ENCODE data around the gene GLRX5. TPM values are rescaled to one million over a fixed set of nuclear protein-coding genes. Genes with fewer than 3 reads are reported as not detected.

GLRX5 gene
- total RNA-seq, 1 experiment from 2014 or later, result 68.8 TPM

- intact Hi-C loops (cut with micrococcal nuclease; ENCODE audit: unreplicated experiment), result no loop called here
- no TSS peak for BruUV-seq (replicated peaks)
Measured at GRCh38 chr14:95541346-95541745, 6.5 kb downstream of the GLRX5 start.

GRCh38 chr14:95541932-95542930, 7.4 kb downstream of the GLRX5 start:
- no peak for TF ChIP-seq EZH2 (IDR thresholded peaks at IDR 0.05; ENCODE audit: borderline replicate concordance, low read depth, low read length, poor library complexity, severe bottlenecking)
- TF ChIP-seq CTCF (conservative IDR thresholded peaks at IDR 0.05; ENCODE audit: low read depth, low read length), result no peak
- peaks cover 7% of the 10 kb centered on the region for H3K36me3 ChIP-seq (ENCODE audit: insufficient read depth, low read length, poor library complexity, severe bottlenecking)
- no peaks in the 10 kb centered on the region for H3K27me3 ChIP-seq (replicated peaks; ENCODE audit: insufficient read depth, low read depth, low read length, poor library complexity)
- no peaks in the 10 kb centered on the region for H3K9me3 ChIP-seq (ENCODE audit: low read depth, low read length, poor library complexity, severe bottlenecking)
- no peak overlapping the region for H3K4me3 ChIP-seq (ENCODE audit: low read depth, low read length, poor library complexity, severe bottlenecking)
- H3K27ac ChIP-seq (ENCODE audit: low read depth, low read length, poor library complexity, severe bottlenecking), result no peak overlapping the region
- BruUV-seq (replicated peaks), result no TSS peak
- intact Hi-C loops (cut with micrococcal nuclease; ENCODE audit: unreplicated experiment), result no loop called here
- H3K4me1 ChIP-seq (ENCODE audit: insufficient read depth, low read length, poor library complexity, severe bottlenecking), result no peaks in the 10 kb centered on the region
- DNase-seq (ENCODE audit: low spot score), result no peak
- ChIA-PET CTCF (interaction anchor here (0.7 kb wide), 1 partner anchor 15 kb away, joined by 3 read pairs; no protein-coding TSS in a partner anchor), POLR2A (ENCODE audit: low non-redundant PET) (no interaction called here)

More at GRCh38 chr14:95541346-95541745, 6.5 kb downstream of the GLRX5 start:
- H3K27ac ChIP-seq (ENCODE audit: low read depth, low read length, poor library complexity, severe bottlenecking), result no peak overlapping the region
- no peaks in the 10 kb centered on the region for H3K27me3 ChIP-seq (replicated peaks; ENCODE audit: insufficient read depth, low read depth, low read length, poor library complexity)
- ChIA-PET POLR2A (ENCODE audit: low non-redundant PET) (no interaction called here), CTCF (no interaction called here)
- no peak for DNase-seq (ENCODE audit: low spot score)
- H3K9me3 ChIP-seq (ENCODE audit: low read depth, low read length, poor library complexity, severe bottlenecking), result no peaks in the 10 kb centered on the region
- H3K4me3 ChIP-seq (ENCODE audit: low read depth, low read length, poor library complexity, severe bottlenecking), result no peak overlapping the region
- no peak for TF ChIP-seq EZH2 (IDR thresholded peaks at IDR 0.05; ENCODE audit: borderline replicate concordance, low read depth, low read length, poor library complexity, severe bottlenecking)
- TF ChIP-seq CTCF (conservative IDR thresholded peaks at IDR 0.05; ENCODE audit: low read depth, low read length), result no peak
- H3K4me1 ChIP-seq (ENCODE audit: insufficient read depth, low read length, poor library complexity, severe bottlenecking), result peaks cover 6% of the 10 kb centered on the region
- H3K36me3 ChIP-seq (ENCODE audit: insufficient read depth, low read length, poor library complexity, severe bottlenecking), result peaks cover 7% of the 10 kb centered on the region

GRCh38 chr14:95543021-95543420, 8.2 kb downstream of the GLRX5 start:
- H3K4me1 ChIP-seq (ENCODE audit: insufficient read depth, low read length, poor library complexity, severe bottlenecking), result no peaks in the 10 kb centered on the region
- intact Hi-C loops (cut with micrococcal nuclease; ENCODE audit: unreplicated experiment), result no loop called here
- H3K27ac ChIP-seq (ENCODE audit: low read depth, low read length, poor library complexity, severe bottlenecking), result no peak overlapping the region
- ChIA-PET CTCF (no interaction called here), POLR2A (ENCODE audit: low non-redundant PET) (no interaction called here)
- no peaks in the 10 kb centered on the region for H3K9me3 ChIP-seq (ENCODE audit: low read depth, low read length, poor library complexity, severe bottlenecking)
- no peak overlapping the region for H3K4me3 ChIP-seq (ENCODE audit: low read depth, low read length, poor library complexity, severe bottlenecking)
- TF ChIP-seq CTCF (conservative IDR thresholded peaks at IDR 0.05; ENCODE audit: low read depth, low read length) (no peak), EZH2 (IDR thresholded peaks at IDR 0.05; ENCODE audit: borderline replicate concordance, low read depth, low read length, poor library complexity, severe bottlenecking) (no peak)
- no TSS peak for BruUV-seq (replicated peaks)
- peaks cover 7% of the 10 kb centered on the region for H3K36me3 ChIP-seq (ENCODE audit: insufficient read depth, low read length, poor library complexity, severe bottlenecking)
- no peak for DNase-seq (ENCODE audit: low spot score)
- H3K27me3 ChIP-seq (replicated peaks; ENCODE audit: insufficient read depth, low read depth, low read length, poor library complexity), result no peaks in the 10 kb centered on the region
